Kidney (tissue), 14 donors: ENCODE measurements around the gene PSMC5. TPM values are rescaled to one million over a fixed set of nuclear protein-coding genes. Genes with fewer than 3 reads are reported as not detected.
A peak's percentile ranks its signal among the peaks of the same experiment; 100 is the strongest.
"Not testable (repeated sequence)": the region's sequence is repeated elsewhere in the genome, so short reads cannot be mapped to it uniquely, and the experiment has no call there.

Source experiments
- DNase-seq, 5 donors: peaks; one replicate each; pipeline ENCODE4 v3.0.0-alpha.2; 2013 to 2020
- FAIRE-seq: peaks from 2 replicates; lab custom pipeline; 2012; peaks lifted over from hg19 to GRCh38; lab: Jason Lieb, UNC
- H3K27ac ChIP-seq, 2 donors: one replicate each; pipeline ENCODE4 v1.7.0; 2013; ENCODE audit warnings: low read depth in 2 of 2, low read length in 2 of 2, inconsistent platforms in 1 of 2
- H3K27me3 ChIP-seq: one replicate; pipeline ENCODE4 v1.7.1; 2013; ENCODE audit warnings: low read length, inconsistent platforms; ENCODE audit not compliant: control insufficient read depth, insufficient read depth
- H3K36me3 ChIP-seq, 3 donors: one replicate each; pipeline versions ENCODE4 v1.7.0 to v1.7.1; 2013; ENCODE audit warnings: low read length in 3 of 3, control low read depth in 1 of 3, inconsistent platforms in 1 of 3; ENCODE audit not compliant: insufficient read depth in 3 of 3, control insufficient read depth in 2 of 3
- H3K4me1 ChIP-seq, 3 donors: one replicate each; pipeline versions ENCODE4 v1.7.0 to v1.7.1; 2013; ENCODE audit warnings: low read length in 3 of 3, inconsistent platforms in 1 of 3, low read depth in 1 of 3; ENCODE audit not compliant: control insufficient read depth in 2 of 3, insufficient read depth in 2 of 3
- H3K4me3 ChIP-seq, 3 donors: one replicate each; pipeline versions ENCODE4 v1.7.0 to v1.8.1; 2013; ENCODE audit warnings: low read length in 3 of 3, control low read depth in 1 of 3, inconsistent platforms in 1 of 3
- H3K9ac ChIP-seq, 3 donors: one replicate each; pipeline versions ENCODE4 v1.7.0 to v1.7.1; 2013; ENCODE audit warnings: low read length in 3 of 3, control low read depth in 1 of 3, inconsistent platforms in 1 of 3
- H3K9me3 ChIP-seq, 3 donors: one replicate each; pipeline versions ENCODE4 v1.7.0 to v1.7.1; 2013; ENCODE audit warnings: low read length in 3 of 3, control low read depth in 1 of 3, inconsistent platforms in 1 of 3; ENCODE audit not compliant: control insufficient read depth in 2 of 3, insufficient read depth in 1 of 3
- intact Hi-C: fragments of 100-400 bp; cut with DNase I; formaldehyde crosslinking; loops from one replicate; pipeline ENCODE4 v1.11.1; 2022
- polyA plus RNA-seq: library from polyadenylated mRNA; stranded (reverse); fragments of 350-450 nt; fragmentation: Illumina TruSeq; extraction: RNeasy Lipid Tissue Mini Kit (QIAGEN cat#74804); gene quantifications from one replicate; pipeline ENCODE4 v1.2.3, GENCODE V29; 2014; ENCODE audit warnings: low read depth, low replicate concordance; ENCODE audit not compliant: insufficient read depth
- total RNA-seq: library from RNA; stranded (reverse); fragmentation: NEBNext Ultra II Directional; extraction: Animal tissue kit (Norgen Biotek cat#: 25700); gene quantifications from one replicate; pipeline ENCODE4 v1.2.1, GENCODE V29; 2021
- TF ChIP-seq, protein P1 (sequence below): IDR thresholded peaks from 3 replicates; pipeline ENCODE4 v1.5.1; 2012; ENCODE audit warnings: mild to moderate bottlenecking, moderate library complexity, borderline replicate concordance; ENCODE audit not compliant: insufficient read depth; ENCODE audit errors: extremely low read depth
- donor health status: control.
- donor health status: control.
- donor health status: control.
- donor health status: control.
- donor health status: control.
- donor health status: DM: yes; HTN: yes; CAD: no.
- donor health status: Normal renal cell carcinoma (clear cell type).

The PSMC5 gene
- total and polyA plus RNA-seq, 2 donors from 2014 or later: 145 to 247 TPM

- DNase-seq: no peak
- H3K4me1 ChIP-seq: peaks cover 0 to 3% (median 0%) of the 10 kb centered on the region in 3 donors
- H3K9ac ChIP-seq: no peak overlapping the region
- no peak overlapping the region for H3K4me3 ChIP-seq
- no peaks in the 10 kb centered on the region for H3K9me3 ChIP-seq
- TF ChIP-seq, protein P1, sequence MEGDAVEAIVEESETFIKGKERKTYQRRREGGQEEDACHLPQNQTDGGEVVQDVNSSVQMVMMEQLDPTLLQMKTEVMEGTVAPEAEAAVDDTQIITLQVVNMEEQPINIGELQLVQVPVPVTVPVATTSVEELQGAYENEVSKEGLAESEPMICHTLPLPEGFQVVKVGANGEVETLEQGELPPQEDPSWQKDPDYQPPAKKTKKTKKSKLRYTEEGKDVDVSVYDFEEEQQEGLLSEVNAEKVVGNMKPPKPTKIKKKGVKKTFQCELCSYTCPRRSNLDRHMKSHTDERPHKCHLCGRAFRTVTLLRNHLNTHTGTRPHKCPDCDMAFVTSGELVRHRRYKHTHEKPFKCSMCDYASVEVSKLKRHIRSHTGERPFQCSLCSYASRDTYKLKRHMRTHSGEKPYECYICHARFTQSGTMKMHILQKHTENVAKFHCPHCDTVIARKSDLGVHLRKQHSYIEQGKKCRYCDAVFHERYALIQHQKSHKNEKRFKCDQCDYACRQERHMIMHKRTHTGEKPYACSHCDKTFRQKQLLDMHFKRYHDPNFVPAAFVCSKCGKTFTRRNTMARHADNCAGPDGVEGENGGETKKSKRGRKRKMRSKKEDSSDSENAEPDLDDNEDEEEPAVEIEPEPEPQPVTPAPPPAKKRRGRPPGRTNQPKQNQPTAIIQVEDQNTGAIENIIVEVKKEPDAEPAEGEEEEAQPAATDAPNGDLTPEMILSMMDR: no peak
- no peak for FAIRE-seq
- H3K27me3 ChIP-seq: no peaks in the 10 kb centered on the region
- intact Hi-C loops: no loop called here
- no peak overlapping the region for H3K27ac ChIP-seq
- no peaks in the 10 kb centered on the region for H3K36me3 ChIP-seq
Measured at GRCh38 chr17:63850401-63850800, 23.2 kb downstream of the PSMC5 start.

GRCh38 chr17:63853260-63853659 lies 26.0 kb downstream of the PSMC5 start:
- FAIRE-seq: no peak
- intact Hi-C loops: no loop called here

GRCh38 chr17:63854709-63855108 lies 27.5 kb downstream of the PSMC5 start:
- no peak overlapping the region for H3K4me3 ChIP-seq
- TF ChIP-seq, protein P1: no peak
- H3K36me3 ChIP-seq: no peaks in the 10 kb centered on the region
- intact Hi-C loops: no loop called here
- no peak overlapping the region for H3K27ac ChIP-seq
- H3K9me3 ChIP-seq: no peaks in the 10 kb centered on the region
- H3K9ac ChIP-seq: no peak overlapping the region
- DNase-seq: peak in 1 of 5 donors; percentile 8
- no peaks in the 10 kb centered on the region for H3K4me1 ChIP-seq
- no peaks in the 10 kb centered on the region for H3K27me3 ChIP-seq
- no peak for FAIRE-seq

More at GRCh38 chr17:63853260-63853659, 26.0 kb downstream of the PSMC5 start:
- Histone ChIP-seq H3K27me3 (no peaks in the 10 kb centered on the region), H3K27ac (no peak overlapping the region), H3K9ac (no peak overlapping the region), H3K36me3 (no peaks in the 10 kb centered on the region), H3K4me1 (peaks cover 0 to 3% (median 0%) of the 10 kb centered on the region in 3 donors), H3K9me3 (no peaks in the 10 kb centered on the region), H3K4me3 (no peak overlapping the region)
- TF ChIP-seq, protein P1: no peak
- DNase-seq: no peak

DNA sequence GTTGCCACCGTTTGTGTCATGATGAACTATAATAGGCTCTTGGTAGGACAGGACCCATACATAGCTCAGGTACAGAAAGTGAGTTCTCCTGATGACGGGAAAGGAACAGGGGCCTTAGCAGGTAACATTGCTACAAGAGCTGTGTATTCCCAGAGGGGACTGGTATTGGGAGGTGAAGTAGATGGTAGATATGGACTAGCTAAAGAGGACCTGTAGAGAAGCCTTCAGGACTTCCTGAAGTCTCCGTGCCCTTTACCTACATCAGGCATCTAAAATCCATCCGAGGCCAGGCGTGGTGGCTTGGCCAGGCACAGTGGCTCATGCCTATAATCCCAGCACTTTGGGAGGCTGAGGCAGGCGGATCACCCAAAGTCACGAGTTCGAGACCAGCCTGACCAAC lies 28.0 kb downstream of the PSMC5 start:
- Histone ChIP-seq H3K27ac (no peak overlapping the region), H3K27me3 (no peaks in the 10 kb centered on the region), H3K9ac (no peak overlapping the region), H3K4me3 (no peak overlapping the region), H3K9me3 (no peaks in the 10 kb centered on the region), H3K36me3 (no peaks in the 10 kb centered on the region), H3K4me1 (no peaks in the 10 kb centered on the region)
- FAIRE-seq: no peak
- intact Hi-C loops: no loop called here
- TF ChIP-seq, protein P1: no peak
- peak in 1 of 5 donors; percentile 45 for DNase-seq

GRCh38 chr17:63856425-63856824 lies 29.2 kb downstream of the PSMC5 start:
- FAIRE-seq, H3K9ac ChIP-seq, H3K27ac ChIP-seq, intact Hi-C loops, H3K27me3 ChIP-seq, H3K4me3 ChIP-seq, H3K9me3 ChIP-seq, H3K4me1 ChIP-seq, H3K36me3 ChIP-seq: not testable (repeated sequence)
- DNase-seq: peak in 1 of 5 donors; percentile 34
